ENCODE data around the gene LST1. TPM values are rescaled to one million over a fixed set of nuclear protein-coding genes. Genes with fewer than 3 reads are reported as not detected.

Gene LST1
- total RNA-seq, 4 donors from 2014 or later, result 1.6 to 22.3 (median 4.1) TPM; not detected in 1

DNA sequence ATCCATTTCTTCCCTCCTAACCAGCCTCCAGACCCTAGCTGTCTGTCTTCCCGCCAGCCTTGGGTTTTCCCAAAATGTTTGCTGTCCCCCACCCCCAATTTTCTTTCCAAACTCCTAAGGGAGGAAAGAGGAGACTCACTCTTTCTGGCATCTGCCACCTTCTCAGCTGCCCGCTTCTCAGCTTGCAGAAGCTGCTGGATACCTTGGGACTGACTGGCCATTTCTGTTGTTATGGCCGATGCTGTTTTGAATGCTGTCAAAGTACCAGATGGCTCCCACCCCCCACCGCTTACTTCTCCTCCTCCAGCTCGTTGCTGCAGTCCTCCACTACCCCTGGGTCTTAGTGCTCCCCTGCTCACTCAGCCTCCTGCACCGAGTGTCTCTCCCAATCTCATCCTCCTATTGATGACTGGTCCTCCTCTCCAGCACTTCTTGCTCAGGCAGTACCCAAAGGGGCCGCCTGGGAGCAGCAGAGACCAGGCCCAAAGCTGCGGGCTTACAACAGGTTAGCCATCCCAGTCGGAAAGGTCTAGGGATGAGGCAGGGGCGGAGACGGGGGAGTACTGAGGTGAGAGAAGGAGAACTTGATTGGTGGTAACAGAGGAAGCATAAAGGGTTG is 39.6 kb upstream of the LST1 start, which contains the start of gene ATP6V1G2:
Gene ATP6V1G2, minus strand, starts transcription at position 270 of the 619 bp plus-strand sequence. Its CDS starts 49 bp downstream, at position 221.
- ATAC-seq (peak; percentile 64 to 76), DNase-seq (peak; percentile 71 to 85)
- Histone ChIP-seq H3K9me3 (no peaks in the 10 kb centered on the region), H3K36me3 (peaks cover 0 to 21% of the 10 kb centered on the region in 2 donors), H3K27me3 (no peaks in the 10 kb centered on the region), H3K27ac (peak within 1 kb of the TSS; percentile 86 to 97 (median 90)), H3K4me1 (peaks cover 20 to 22% of the 10 kb centered on the region in 2 donors), H3K4me3 (peak within 1 kb of the TSS; percentile 48 to 72 (median 63))
- in situ Hi-C loops (cut with MboI; ENCODE audit: low sequenced_read_pairs in 4 of 4) (loop anchor here (5.0 to 25.0 kb wide), 5 partner anchors 48 to 641 kb away; partner anchors contain the start of genes AGER (in 1 of the 4), AGPAT1 (in 1 of the 4), GPSM3 (in 1 of the 4) and NCR3 (in 1 of the 4)), intact Hi-C loops (cut with DNase I; ENCODE audit: low total_unique reads) (loop anchor here (1.0 to 10.0 kb wide), 9 partner anchors 35 to 1482 kb away; partner anchors contain the start of genes EHMT2, NELFE, NEU1 and POLR1H)
- TF ChIP-seq CTCF (IDR thresholded peaks at IDR 0.05 in 4 of 5, conservative IDR thresholded peaks at IDR 0.05 in 1 of 5), result peak; percentile 95 to 99 (median 97)
- TF ChIP-seq POLR2A (IDR thresholded peaks at IDR 0.05), result no peak

- DNase-seq, result peak; percentile 96
- peak within 1 kb of the TSS; percentile 86 to 97 (median 90) for H3K27ac ChIP-seq
- peak; percentile 97 to 98 for ATAC-seq
- peaks cover 0 to 21% of the 10 kb centered on the region in 2 donors for H3K36me3 ChIP-seq
- H3K27me3 ChIP-seq, result no peaks in the 10 kb centered on the region
- in situ Hi-C loops (cut with MboI; ENCODE audit: low sequenced_read_pairs in 4 of 4), result loop anchor here (5.0 to 25.0 kb wide), 5 partner anchors 48 to 640 kb away; partner anchors contain the start of genes AGER (in 1 of the 4), AGPAT1 (in 1 of the 4), GPSM3 (in 1 of the 4) and NCR3 (in 1 of the 4)
- intact Hi-C loops (cut with DNase I; ENCODE audit: low total_unique reads), result loop anchor here (1.0 to 10.0 kb wide), 9 partner anchors 34 to 1482 kb away; partner anchors contain the start of genes EHMT2, NELFE, NEU1 and POLR1H
- TF ChIP-seq CTCF (IDR thresholded peaks at IDR 0.05 in 4 of 5, conservative IDR thresholded peaks at IDR 0.05 in 1 of 5) (peak in 1 of 5 experiments; percentile 13), POLR2A (IDR thresholded peaks at IDR 0.05) (peak; percentile 64 to 68)
- H3K9me3 ChIP-seq, result no peaks in the 10 kb centered on the region
- H3K4me3 ChIP-seq, result peak within 1 kb of the TSS; percentile 48 to 72 (median 63)
- H3K4me1 ChIP-seq, result peaks cover 20 to 22% of the 10 kb centered on the region in 2 donors
These were observed 38.9 kb upstream of the LST1 start, which contains the start of gene NFKBIL1 for GRCh38 chr6:31546958-31547726. NFKBIL1 (plus strand) TSS chr6:31547608; CDS start chr6:31547695, 87 bp downstream.

DNA sequence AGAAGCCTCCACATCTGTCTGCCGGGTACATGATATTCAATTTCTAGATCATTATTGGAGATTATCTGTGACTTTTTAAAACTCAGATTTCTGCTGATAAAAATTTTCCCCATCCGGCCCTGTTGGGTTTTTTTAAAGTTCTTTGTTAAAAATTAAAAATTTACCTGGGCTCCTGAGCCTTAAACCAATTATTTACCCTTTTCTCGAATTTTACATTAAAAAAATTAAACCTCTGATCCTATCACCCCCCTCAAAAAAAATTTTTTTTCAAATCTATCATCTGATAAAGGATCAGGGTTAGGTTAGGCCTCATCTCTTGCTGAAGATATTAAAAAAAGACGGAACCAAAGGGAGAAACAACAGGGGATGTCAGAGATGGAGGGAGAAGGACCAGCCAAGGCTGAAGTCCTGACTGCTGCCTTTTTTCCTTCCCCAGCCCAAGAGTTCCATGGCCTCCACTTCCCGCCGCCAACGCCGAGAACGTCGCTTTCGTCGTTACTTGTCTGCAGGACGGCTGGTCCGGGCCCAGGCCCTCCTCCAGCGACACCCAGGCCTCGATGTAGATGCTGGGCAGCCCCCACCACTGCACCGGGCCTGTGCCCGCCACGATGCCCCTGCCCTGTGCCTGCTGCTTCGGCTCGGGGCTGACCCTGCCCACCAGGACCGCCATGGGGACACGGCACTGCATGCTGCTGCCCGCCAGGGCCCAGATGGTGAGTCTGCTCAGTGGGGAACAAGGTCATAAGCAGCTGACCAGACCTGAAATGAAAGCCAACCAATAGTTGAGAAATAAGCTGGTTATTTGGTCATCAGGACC is 38.1 kb upstream of the LST1 start:
- DNase-seq (no peak), ATAC-seq (no peak)
- intact Hi-C loops (cut with DNase I; ENCODE audit: low total_unique reads) (loop anchor here (2.0 to 10.0 kb wide), 7 partner anchors 73 to 1483 kb away; partner anchors contain the start of genes EHMT2, NELFE, NEU1 and POLR1H), in situ Hi-C loops (cut with MboI; ENCODE audit: low sequenced_read_pairs in 4 of 4) (loop anchor here (5.0 to 25.0 kb wide), 5 partner anchors 47 to 639 kb away; partner anchors contain the start of genes AGER (in 1 of the 4), AGPAT1 (in 1 of the 4), GPSM3 (in 1 of the 4) and NCR3 (in 1 of the 4))
- TF ChIP-seq CTCF (IDR thresholded peaks at IDR 0.05 in 4 of 5, conservative IDR thresholded peaks at IDR 0.05 in 1 of 5) (no peak), POLR2A (IDR thresholded peaks at IDR 0.05) (no peak)
- no peaks in the 10 kb centered on the region for H3K27me3 ChIP-seq
- peaks cover 0 to 21% of the 10 kb centered on the region in 2 donors for H3K36me3 ChIP-seq
- H3K4me1 ChIP-seq, result peaks cover 16 to 18% of the 10 kb centered on the region in 2 donors
- H3K9me3 ChIP-seq, result no peaks in the 10 kb centered on the region
- H3K4me3 ChIP-seq, result peak overlapping the region; percentile 48 to 72 (median 63)
- H3K27ac ChIP-seq, result peak overlapping the region; percentile 86 to 97 (median 90)

Measured in gastrocnemius medialis (tissue), 4 donors.